Non-pigmented ciliary epithelial cell (primary cell): ENCODE measurements around the gene AK1.
A peak's percentile ranks its signal among the peaks of the same experiment; 100 is the strongest.

ENCODE experiments used
- DNase-seq: peaks from one replicate; pipeline ENCODE4 v3.0.0-alpha.2; 2010; ENCODE audit warnings: low read depth

Gene AK1

DNA sequence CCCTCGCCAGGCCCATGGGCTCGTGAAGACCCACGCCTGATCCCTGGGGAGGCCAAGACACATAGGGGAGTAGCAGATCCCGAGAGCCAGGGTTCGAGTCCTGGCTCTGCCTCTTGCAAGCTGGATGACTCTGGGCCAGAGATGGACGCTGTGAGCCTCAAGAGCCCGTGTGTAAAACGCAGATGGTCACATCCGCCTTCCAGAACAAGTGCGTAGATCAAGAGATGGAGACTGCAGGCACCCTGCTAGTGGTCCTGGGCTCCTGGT lies 31.1 kb upstream of the AK1 start:
- DNase-seq = no peak

GRCh38 chr9:127907867-127908659 lies 30.6 kb upstream of the AK1 start:
- no peak for DNase-seq

GRCh38 chr9:127905788-127906191 lies 28.3 kb upstream of the AK1 start:
- no peak for DNase-seq

DNA sequence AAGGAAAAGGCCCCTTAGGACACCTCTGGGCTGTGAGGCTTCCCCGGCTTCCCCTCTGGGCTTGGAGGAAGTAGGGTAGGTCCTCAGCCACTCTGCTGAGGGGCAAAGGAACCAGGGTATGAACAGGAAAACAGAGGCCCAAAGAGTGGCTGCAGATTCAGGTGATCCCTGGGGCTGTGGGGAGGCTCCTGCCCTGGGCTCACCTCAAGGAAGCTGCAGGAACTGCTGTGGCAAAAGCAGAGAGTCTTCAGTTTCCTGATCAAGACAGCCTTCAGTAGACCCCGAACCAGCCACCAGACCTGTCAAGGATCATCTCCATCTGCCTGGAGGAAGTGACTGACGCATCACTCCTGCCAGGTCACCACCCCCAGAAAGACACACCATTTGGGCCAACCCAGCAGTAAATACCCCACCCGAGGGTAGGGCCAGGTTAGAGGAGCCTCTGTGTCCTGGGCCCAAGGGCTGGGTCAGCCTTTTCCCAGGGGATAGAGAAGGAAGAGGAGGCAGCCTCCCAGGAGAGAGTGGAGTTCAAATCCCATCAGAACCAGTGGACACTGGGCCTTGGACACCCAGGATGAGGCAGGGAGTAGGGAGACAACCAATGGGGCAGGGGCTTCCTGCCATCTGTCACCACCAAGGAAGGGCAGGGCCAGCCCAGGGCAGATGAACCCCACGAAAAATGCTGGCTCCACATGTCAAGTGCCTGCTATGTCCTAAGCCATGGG lies 27.7 kb upstream of the AK1 start:
- DNase-seq = no peak

GRCh38 chr9:127904561-127905003 lies 27.1 kb upstream of the AK1 start:
- no peak for DNase-seq

DNA sequence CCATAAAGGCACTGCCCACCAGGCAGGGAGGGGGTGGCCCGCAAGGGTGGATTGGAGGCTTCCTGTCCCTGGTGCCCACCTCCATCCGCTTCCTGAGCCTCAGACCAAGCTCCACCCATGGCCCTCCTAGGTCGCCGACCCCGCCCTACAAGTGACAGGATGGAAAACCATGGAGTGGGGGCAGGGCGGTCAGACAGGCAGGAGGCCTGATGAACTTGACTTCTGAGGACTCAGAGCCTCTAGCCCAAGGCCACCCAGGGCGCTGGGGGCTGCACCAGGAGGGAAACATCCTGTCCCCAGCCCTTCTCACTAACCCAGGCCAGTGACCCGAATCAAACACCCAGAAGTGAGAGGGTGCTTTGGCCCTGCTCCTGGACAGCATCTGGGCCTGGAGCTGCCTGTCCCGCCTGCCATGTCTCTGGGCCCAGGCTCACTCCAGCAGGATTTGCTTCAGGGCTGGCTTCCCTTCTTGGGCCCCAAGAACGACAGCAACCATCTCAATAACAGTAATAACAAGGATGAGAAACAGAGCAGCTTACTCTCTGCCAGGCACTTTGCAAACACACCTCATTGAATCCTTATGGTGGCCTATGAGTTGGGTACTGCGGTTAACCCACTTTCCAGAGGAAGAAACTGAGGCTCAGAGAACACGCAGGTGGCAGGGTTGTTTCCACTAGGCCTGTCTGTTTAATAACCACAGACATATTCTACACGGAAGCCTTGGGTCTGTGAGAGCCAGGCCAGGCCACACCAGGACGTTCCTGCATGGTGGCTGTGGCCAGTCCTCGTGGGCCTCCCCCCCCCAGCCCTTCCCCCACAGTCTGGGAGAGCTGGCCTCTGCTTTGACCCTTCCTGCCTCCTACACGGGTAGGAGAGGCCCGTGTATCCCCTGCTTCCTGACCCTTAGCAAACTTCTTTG lies 26.3 kb upstream of the AK1 start:
- no peak for DNase-seq

GRCh38 chr9:127899128-127899943 lies 21.9 kb upstream of the AK1 start, which contains the start of gene ST6GALNAC6:
Gene ST6GALNAC6, minus strand, starts transcription at chr9:127899603. Its CDS starts 1,622 bp downstream, at chr9:127897981.
- DNase-seq = no peak

DNA sequence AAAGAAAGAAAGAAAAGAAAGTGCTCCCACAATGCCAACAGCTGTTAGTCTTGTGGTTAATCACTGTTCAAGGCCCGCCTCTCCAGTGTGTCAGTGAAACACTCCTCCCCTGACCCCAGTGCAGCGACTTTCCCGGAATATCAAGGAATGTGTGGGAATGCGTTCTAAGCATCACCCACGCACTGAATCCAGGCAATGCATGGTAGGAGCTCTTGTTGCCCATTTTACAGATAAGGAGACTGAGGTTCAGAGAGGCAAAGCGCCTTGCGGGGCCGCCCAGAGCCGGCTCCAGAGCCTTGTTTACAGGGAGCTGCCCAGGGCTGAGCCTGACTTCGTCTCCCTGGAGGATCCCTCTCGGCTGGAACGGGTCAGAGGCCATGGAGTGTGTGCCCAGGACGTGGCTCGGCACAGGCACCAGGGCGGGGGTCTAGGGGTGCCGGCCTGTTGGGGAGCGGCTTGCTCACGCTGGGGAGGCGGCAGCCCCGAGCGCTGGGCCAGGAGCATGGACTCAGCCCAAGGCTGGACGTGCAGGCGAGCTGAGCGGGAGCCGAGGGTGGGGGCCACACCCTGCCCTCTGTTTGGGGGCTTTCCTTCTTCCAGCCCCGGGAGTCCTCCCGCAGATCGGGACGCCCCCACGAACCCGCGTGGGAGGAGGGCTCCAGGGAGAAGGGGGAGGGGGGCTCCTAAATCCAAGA lies 21.1 kb upstream of the AK1 start:
- peak; percentile 67 for DNase-seq

- DNase-seq = peak; percentile 34
Measured at GRCh38 chr9:127897193-127897692, 19.8 kb upstream of the AK1 start.

DNA sequence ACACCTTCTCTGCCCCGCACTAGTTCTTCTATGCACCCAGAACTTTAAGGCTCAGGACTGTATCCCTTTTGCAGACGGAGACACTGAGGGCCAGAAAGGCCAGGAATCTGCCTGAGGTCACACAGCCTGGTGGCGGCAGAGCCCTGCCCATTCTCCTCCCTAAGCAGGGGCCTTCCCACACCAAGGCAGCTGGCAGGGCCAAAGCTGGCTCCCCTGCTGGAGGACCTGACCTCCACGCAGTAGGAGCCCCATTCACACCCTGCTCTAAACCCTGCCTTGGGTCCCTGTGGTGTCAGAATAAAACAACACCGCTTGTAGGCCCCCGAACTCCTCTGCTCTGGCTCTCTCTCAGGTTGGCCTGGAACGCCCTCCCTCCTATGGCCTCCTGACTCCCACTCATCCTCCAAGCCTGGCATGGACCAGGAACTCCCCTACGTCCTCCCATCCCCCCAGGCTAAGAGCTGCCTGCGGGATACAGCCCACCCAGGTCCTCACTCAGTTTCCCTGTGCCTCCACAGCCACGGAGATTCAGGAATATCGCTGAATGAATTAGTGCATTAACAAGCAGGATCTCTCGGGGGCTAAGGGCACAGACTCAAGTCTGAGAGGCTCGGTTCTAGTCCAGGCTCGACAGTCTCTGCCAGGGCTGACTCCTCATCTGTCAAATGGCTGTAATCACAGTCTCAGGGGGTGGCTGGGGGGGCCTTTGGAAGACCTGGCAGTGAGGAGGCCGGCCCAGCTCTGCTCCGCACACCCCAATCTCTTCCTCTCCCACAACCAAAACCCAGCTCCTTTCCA lies 19.1 kb upstream of the AK1 start:
- DNase-seq = no peak

- DNase-seq = no peak
Measured at GRCh38 chr9:127895811-127896210, 18.3 kb upstream of the AK1 start.

DNA sequence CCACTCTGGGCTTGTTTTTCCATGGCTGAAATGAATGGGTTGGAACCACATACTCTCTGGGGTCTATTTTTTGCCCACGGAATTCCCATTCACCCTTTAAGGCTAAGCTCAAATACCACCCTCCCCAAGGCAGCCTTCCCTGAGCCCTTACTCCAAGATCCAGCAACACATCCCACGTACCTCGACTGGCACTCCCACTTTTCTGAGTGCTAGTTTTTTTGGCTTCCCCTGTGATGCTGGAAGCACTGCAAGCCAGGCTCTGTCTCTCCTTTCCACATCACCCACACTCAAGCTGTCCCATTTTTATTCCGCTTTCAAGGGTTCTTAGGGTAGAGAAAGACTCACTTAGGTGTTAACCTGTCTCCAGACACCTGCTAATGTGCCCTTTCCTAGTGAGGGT lies 15.9 kb upstream of the AK1 start:
- no peak for DNase-seq

- DNase-seq = no peak
Measured at GRCh38 chr9:127892831-127893230, 15.4 kb upstream of the AK1 start.

DNA sequence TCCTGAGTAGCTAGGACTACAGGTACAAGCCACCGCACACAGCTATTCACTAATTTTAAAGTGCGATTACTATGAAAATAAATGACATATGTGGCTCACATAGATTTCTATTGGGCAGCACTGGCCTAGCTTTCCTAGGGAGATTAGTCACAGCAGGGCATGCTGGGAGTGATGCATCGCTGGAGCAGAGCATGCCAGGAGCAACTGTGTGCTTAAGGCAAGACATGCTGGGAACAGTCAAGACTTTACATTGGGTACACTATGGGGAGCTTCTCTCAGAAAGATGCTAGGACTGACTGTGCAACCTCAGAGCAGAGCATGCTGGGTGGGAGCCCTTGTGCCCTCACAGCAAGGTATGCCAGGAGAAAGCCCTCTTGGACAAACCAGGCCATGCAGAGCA lies 12.6 kb upstream of the AK1 start:
- DNase-seq = no peak

- DNase-seq = no peak
Measured at GRCh38 chr9:127887792-127888191, 10.3 kb upstream of the AK1 start.

- no peak for DNase-seq
Measured at GRCh38 chr9:127886401-127886972, 9.0 kb upstream of the AK1 start.

DNA sequence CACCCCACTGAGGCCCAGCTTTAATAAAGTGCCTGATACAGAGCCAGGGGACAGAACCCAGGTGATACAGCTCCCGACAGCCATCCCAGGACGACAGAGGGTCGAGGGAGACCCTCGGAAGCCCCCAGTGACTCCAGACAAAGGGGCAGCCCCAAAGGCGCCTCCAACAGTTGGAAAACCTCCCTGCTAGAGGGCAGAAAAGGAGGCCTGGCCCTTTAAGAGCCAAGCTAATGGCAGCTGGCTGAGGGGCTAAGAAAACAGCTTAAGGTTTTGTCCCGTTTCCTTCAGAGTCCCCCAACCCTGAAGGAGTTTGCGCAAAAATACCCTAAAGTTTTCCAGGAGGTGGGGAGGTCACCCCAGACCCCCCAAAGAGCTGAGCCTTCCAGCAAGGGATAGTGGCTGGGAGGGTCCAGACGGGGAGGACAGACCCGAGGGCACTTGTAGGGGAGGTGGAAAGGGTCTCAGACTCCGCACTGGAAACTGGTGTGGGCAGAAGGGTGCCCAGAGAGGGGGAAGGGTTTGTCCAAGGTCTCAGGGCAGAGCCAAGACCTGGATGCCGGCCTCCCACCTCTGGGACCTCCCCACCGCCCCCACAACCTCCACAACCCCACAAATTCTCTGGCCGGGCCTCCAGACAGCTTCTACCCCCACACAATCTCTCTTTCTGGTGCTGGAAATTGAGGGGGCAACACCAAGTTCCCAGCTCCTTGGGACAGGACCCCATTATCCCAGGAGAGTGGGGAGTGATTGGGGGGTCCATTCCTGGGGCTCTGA lies 8.2 kb upstream of the AK1 start:
- DNase-seq = no peak

DNA sequence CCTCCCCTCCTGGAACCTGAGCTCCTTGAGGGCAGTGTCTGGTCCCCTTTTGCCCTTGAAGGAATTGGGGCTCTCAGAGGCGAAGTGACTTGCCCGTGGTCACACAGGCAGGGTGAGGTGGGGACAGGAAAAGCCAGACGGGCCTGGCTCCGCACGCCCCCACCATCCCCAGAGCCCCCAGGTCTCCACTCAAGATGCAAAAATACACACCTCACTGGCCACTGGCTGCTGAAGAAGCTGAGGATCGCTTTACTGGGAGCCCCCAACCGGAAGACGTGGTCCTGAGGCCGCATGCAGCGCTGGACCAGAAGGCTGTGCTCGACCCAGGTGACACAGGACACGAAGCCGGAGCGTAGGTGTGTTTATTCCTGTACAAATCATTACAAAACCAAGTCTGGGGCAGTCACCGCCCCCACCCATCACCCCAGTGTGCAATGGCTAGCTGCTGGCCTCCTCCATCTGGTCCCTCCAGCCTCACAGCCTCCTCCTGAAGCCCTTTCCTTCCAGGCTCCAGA lies 7.6 kb upstream of the AK1 start:
- DNase-seq = no peak

- DNase-seq = no peak
Measured at GRCh38 chr9:127884427-127884911, 7.0 kb upstream of the AK1 start.
